Stomach (tissue), 9 donors: Measurements from ENCODE around the gene NR2C1. TPM values are rescaled to one million over a fixed set of nuclear protein-coding genes. Genes with fewer than 3 reads are reported as not detected.

Source experiments
- DNase-seq, 2 donors: peaks; one replicate each; pipeline versions ENCODE4 v3.0.0 to v3.0.0-alpha.2; 2013 to 2019
- H3K27ac ChIP-seq, 5 donors: fragments of 200-600 bp in 4 of 5; sonication (generic) in 4 of 5; one replicate each; pipeline ENCODE4 v1.5.1; 2013 to 2019; ENCODE audit warnings: mild to moderate bottlenecking in 1 of 5, moderate library complexity in 1 of 5
- H3K27me3 ChIP-seq, 3 donors: fragments of 200-600 bp; sonication (generic); one replicate each; pipeline ENCODE4 v1.5.1; 2017 to 2019; ENCODE audit warnings: mixed run types in 1 of 3
- H3K36me3 ChIP-seq, 4 donors: fragments of 200-600 bp; sonication (generic); 1 replicate in 3 of 4; 2 replicates in 1 of 4; pipeline ENCODE4 v1.5.1; 2016 to 2019
- H3K4me1 ChIP-seq, 4 donors: fragments of 200-600 bp; sonication (generic); one replicate each; pipeline ENCODE4 v1.5.1; 2016 to 2019
- H3K4me3 ChIP-seq, 4 donors: fragments of 200-600 bp; sonication (generic) in 3 of 4; one replicate each; pipeline ENCODE4 v1.5.1; 2016 to 2019; ENCODE audit warnings: mild to moderate bottlenecking in 1 of 4
- H3K9me3 ChIP-seq, 4 donors: fragments of 200-600 bp; sonication (generic); one replicate each; pipeline ENCODE4 v1.5.1; 2016 to 2019
- CTCF ChIP-seq, 7 experiments: fragments of 450-650 bp in 4 of 7; fragments of 200-600 bp in 3 of 7; sonication (generic) in 3 of 7; IDR thresholded peaks; one replicate each; pipeline ENCODE4 v1.5.1; 2016 to 2019; ENCODE audit warnings: antibody characterized with exemption in 7 of 7, control low read depth in 2 of 7, mild to moderate bottlenecking in 1 of 7
- EP300 ChIP-seq: sonication (generic); formaldehyde crosslinking; IDR thresholded peaks from one replicate; pipeline ENCODE4 v1.6.1; 2017; ENCODE audit warnings: antibody characterized with exemption
- POLR2A ChIP-seq, 4 donors: fragments of 450-650 bp; IDR thresholded peaks; one replicate each; pipeline ENCODE4 v1.6.1; 2016; ENCODE audit warnings: antibody characterized with exemption in 4 of 4, control low read depth in 2 of 4, mild to moderate bottlenecking in 1 of 4, moderate library complexity in 1 of 4
- POLR2AphosphoS5 ChIP-seq, 3 donors: sonication (generic); formaldehyde crosslinking; IDR thresholded peaks; one replicate each; pipeline ENCODE4 v1.6.1; 2016; ENCODE audit warnings: antibody characterized with exemption in 3 of 3
- WGBS, 5 donors: extraction: QIAGEN DNeasy Blood & Tissue Kit in 3 of 5; methylation state at CpG; one replicate each; pipeline versions ENCODE4 v1.1.5 to v1.1.7; 2013 to 2018; 5-methylcytosine and 5-hydroxymethylcytosine counted together
- intact Hi-C: fragments of 100-400 bp; cut with DNase I; formaldehyde crosslinking; loops from one replicate; pipeline ENCODE4 v1.15.1; 2023; ENCODE audit warnings: low total_unique reads
- polyA plus RNA-seq, 3 donors: library from polyadenylated mRNA; stranded (reverse); fragments of 200-250 nt; gene quantifications; one replicate each; pipeline ENCODE4 v1.2.3, GENCODE V29; 2013
- total RNA-seq, 5 donors: library from RNA; depleted of rRNA; stranded (reverse); fragments of >200 nt; gene quantifications; one replicate each; pipeline versions ENCODE4 v1.1.0 to v1.2.3, GENCODE V29; 2014 to 2016
- donor health status: healthy with polysubstance abuse.
- donor health status: Bipolar disorder and iron deficiency.
- donor health status: healthy.

NR2C1 gene
- total and polyA plus RNA-seq, 8 donors, result 8.7 to 76.4 (median 30.8) TPM

GRCh38 chr12:95117178-95117599 lies 43.8 kb upstream of the NR2C1 start:
- Histone ChIP-seq H3K27me3 (no peaks in the 10 kb centered on the region), H3K4me3 (no peak overlapping the region), H3K9me3 (no peaks in the 10 kb centered on the region), H3K36me3 (peaks cover 0 to 13% (median 6%) of the 10 kb centered on the region in 4 donors), H3K27ac (peak overlapping the region in 2 of 5 donors; percentile 12 to 60), H3K4me1 (peaks cover 0 to 22% (median 9%) of the 10 kb centered on the region in 4 donors)
- TF ChIP-seq POLR2AphosphoS5 (IDR thresholded peaks at IDR 0.05) (no peak), POLR2A (IDR thresholded peaks at IDR 0.05) (no peak), CTCF (IDR thresholded peaks at IDR 0.05) (peak in 5 of 7 experiments; percentile 44 to 83 (median 75)), EP300 (no peak)
- DNase-seq, result peak; percentile 74 to 89
- intact Hi-C loops, result loop anchor here (5.0 to 10.0 kb wide), 2 partner anchors 220 to 418 kb away; no protein-coding TSS in a partner anchor
- 42 to 58% (median 46%) methylated on average over 2 of the region's 2 CpGs for WGBS, 5 donors

GRCh38 chr12:95116773-95117172 lies 43.4 kb upstream of the NR2C1 start:
- intact Hi-C loops, result loop anchor here (5.0 to 10.0 kb wide), 2 partner anchors 221 to 418 kb away; no protein-coding TSS in a partner anchor
- TF ChIP-seq CTCF (IDR thresholded peaks at IDR 0.05) (no peak), EP300 (no peak), POLR2A (IDR thresholded peaks at IDR 0.05) (no peak), POLR2AphosphoS5 (IDR thresholded peaks at IDR 0.05) (no peak)
- Histone ChIP-seq H3K4me1 (peaks cover 0 to 22% (median 9%) of the 10 kb centered on the region in 4 donors), H3K36me3 (peaks cover 0 to 18% (median 8%) of the 10 kb centered on the region in 4 donors), H3K9me3 (no peaks in the 10 kb centered on the region), H3K4me3 (no peak overlapping the region), H3K27me3 (no peaks in the 10 kb centered on the region), H3K27ac (peak overlapping the region in 3 of 5 donors; percentile 12 to 60 (median 35))
- peak in 1 of 2 donors; percentile 54 for DNase-seq
- WGBS, 5 donors, result 39 to 47% (median 42%) methylated on average over 3 of the region's 3 CpGs

- peaks cover 0 to 22% (median 8%) of the 10 kb centered on the region in 4 donors for H3K36me3 ChIP-seq
- intact Hi-C loops, result loop anchor here (5.0 to 10.0 kb wide), 2 partner anchors 221 to 418 kb away; no protein-coding TSS in a partner anchor
- no peaks in the 10 kb centered on the region for H3K27me3 ChIP-seq
- H3K4me3 ChIP-seq, result no peak overlapping the region
- TF ChIP-seq EP300 (no peak), POLR2AphosphoS5 (IDR thresholded peaks at IDR 0.05) (no peak), CTCF (IDR thresholded peaks at IDR 0.05) (no peak), POLR2A (IDR thresholded peaks at IDR 0.05) (no peak)
- no peak for DNase-seq
- H3K9me3 ChIP-seq, result no peaks in the 10 kb centered on the region
- WGBS, 5 donors, result 57 to 78% (median 67%) methylated on average over 4 of the region's 4 CpGs
- peaks cover 0 to 22% (median 9%) of the 10 kb centered on the region in 4 donors for H3K4me1 ChIP-seq
- peak overlapping the region in 3 of 5 donors; percentile 12 to 60 (median 35) for H3K27ac ChIP-seq
Observed at GRCh38 chr12:95116341-95116740, 42.9 kb upstream of the NR2C1 start.

GRCh38 chr12:95115641-95116040 lies 42.2 kb upstream of the NR2C1 start:
- Histone ChIP-seq H3K4me3 (no peak overlapping the region), H3K9me3 (no peaks in the 10 kb centered on the region), H3K27ac (peak overlapping the region in 1 of 5 donors; percentile 60), H3K36me3 (peaks cover 0 to 27% (median 11%) of the 10 kb centered on the region in 4 donors), H3K4me1 (peaks cover 0 to 22% (median 9%) of the 10 kb centered on the region in 4 donors), H3K27me3 (no peaks in the 10 kb centered on the region)
- WGBS, 5 donors, result 72 to 79% (median 76%) methylated on average over 7 of the region's 7 CpGs
- no peak for TF ChIP-seq POLR2A (IDR thresholded peaks at IDR 0.05)
- TF ChIP-seq EP300, result no peak
- no peak for TF ChIP-seq CTCF (IDR thresholded peaks at IDR 0.05)
- no peak for TF ChIP-seq POLR2AphosphoS5 (IDR thresholded peaks at IDR 0.05)
- intact Hi-C loops, result loop anchor here (5.0 to 10.0 kb wide), 2 partner anchors 222 to 419 kb away; no protein-coding TSS in a partner anchor
- DNase-seq, result no peak
